GM23338 (cell line): ENCODE results near the gene RNF17. TPM values are rescaled to one million over a fixed set of nuclear protein-coding genes. Genes with fewer than 3 reads are reported as not detected.
A peak's percentile ranks its signal among the peaks of the same experiment; 100 is the strongest.

Experiments used
- ATAC-seq: fragments of 200-7000 bp; cut with Tn5 transposase; 3 replicates; pipeline ENCODE4 v1.9.1; 2020
- DNase-seq: peaks from one replicate; pipeline ENCODE4 v3.0.0-alpha.2; 2015; ENCODE audit warnings: low spot score
- H2AFZ ChIP-seq: fragments of 200-600 bp; sonication (generic); 2 replicates; pipeline ENCODE4 v1.8.0; 2016; ENCODE audit warnings: antibody characterized with exemption, mild to moderate bottlenecking, moderate library complexity
- H3F3A ChIP-seq: fragments of 200-600 bp; sonication (generic); replicated peaks from 2 replicates; pipeline ENCODE4 v1.8.0; 2017; ENCODE audit warnings: antibody characterized with exemption, mixed run types, low read depth
- H3K27ac ChIP-seq: fragments of 200-600 bp; sonication (generic); 2 replicates; pipeline ENCODE4 v1.6.1; 2016; ENCODE audit warnings: low read depth
- H3K27me3 ChIP-seq: fragments of 200-600 bp; sonication (generic); 2 replicates; pipeline ENCODE4 v1.8.0; 2016; ENCODE audit warnings: mild to moderate bottlenecking, mixed run types, moderate library complexity; ENCODE audit not compliant: insufficient read depth
- H3K36me3 ChIP-seq: fragments of 200-600 bp; sonication (generic); 2 replicates; pipeline ENCODE4 v1.8.0; 2016; ENCODE audit warnings: mild to moderate bottlenecking; ENCODE audit not compliant: insufficient read depth
- H3K4me1 ChIP-seq: fragments of 200-600 bp; sonication (generic); 2 replicates; pipeline ENCODE4 v1.8.0; 2016; ENCODE audit warnings: mild to moderate bottlenecking, moderate library complexity; ENCODE audit not compliant: insufficient read depth
- H3K4me2 ChIP-seq: fragments of 200-600 bp; sonication (generic); 2 replicates; pipeline ENCODE4 v1.7.1; 2017; ENCODE audit warnings: mixed run types
- H3K4me3 ChIP-seq: fragments of 200-600 bp; sonication (generic); 2 replicates; pipeline ENCODE4 v1.6.1; 2016; ENCODE audit warnings: mixed run types
- H3K79me2 ChIP-seq: fragments of 200-600 bp; sonication (generic); replicated peaks from 2 replicates; pipeline ENCODE4 v1.8.0; 2017; ENCODE audit warnings: mild to moderate bottlenecking; ENCODE audit not compliant: insufficient read depth
- H3K9me2 ChIP-seq: fragments of 200-600 bp; sonication (generic); 2 replicates; pipeline ENCODE4 v1.8.0; 2017; ENCODE audit not compliant: insufficient read depth
- H4K20me1 ChIP-seq: fragments of 200-600 bp; sonication (generic); replicated peaks from 2 replicates; pipeline ENCODE4 v1.8.0; 2017; ENCODE audit warnings: mild to moderate bottlenecking; ENCODE audit not compliant: insufficient read depth
- H3K27ac Mint-ChIP-seq: 2 replicates; pipeline ENCODE4 v1.8.0; 2020; ENCODE audit warnings: inconsistent platforms, mild to moderate bottlenecking, moderate library complexity, mixed read lengths
- H3K27me3 Mint-ChIP-seq: 3 replicates; pipeline ENCODE4 v1.8.0; 2022; ENCODE audit warnings: low read depth, mild to moderate bottlenecking, moderate library complexity, mixed read lengths, inconsistent platforms; ENCODE audit not compliant: insufficient read depth, poor library complexity
- H3K36me3 Mint-ChIP-seq: 3 replicates; pipeline ENCODE4 v1.8.0; 2021; ENCODE audit warnings: low read depth, mild to moderate bottlenecking, inconsistent platforms, moderate library complexity, mixed read lengths
- H3K4me1 Mint-ChIP-seq: 3 replicates; pipeline ENCODE4 v1.8.0; 2020; ENCODE audit warnings: mild to moderate bottlenecking, inconsistent platforms, mixed read lengths
- H3K4me3 Mint-ChIP-seq: 3 replicates; pipeline ENCODE4 v1.8.0; 2021; ENCODE audit warnings: moderate library complexity, mild to moderate bottlenecking, inconsistent platforms, mixed read lengths
- H3K9me3 Mint-ChIP-seq: 3 replicates; pipeline ENCODE4 v1.8.0; 2020; ENCODE audit warnings: moderate library complexity, mild to moderate bottlenecking, inconsistent platforms, mixed read lengths
- CREB1 ChIP-seq: fragments of 250-450 bp; sonication (Bioruptor Pico); IDR thresholded peaks from 2 replicates; pipeline ENCODE4 v1.5.0; 2020; ENCODE audit warnings: low read depth, mild to moderate bottlenecking, moderate library complexity
- ETS1 ChIP-seq: IDR thresholded peaks from 2 replicates; pipeline ENCODE4 v1.6.1; 2016; ENCODE audit warnings: antibody characterized with exemption
- EZH2 ChIP-seq: fragments of 200-600 bp; sonication (generic); IDR thresholded peaks from one replicate; pipeline ENCODE4 v1.8.0; 2017; ENCODE audit warnings: antibody characterized with exemption, mild to moderate bottlenecking, low read depth; ENCODE audit not compliant: unreplicated experiment
- EZH2phosphoT487 ChIP-seq: fragments of 200-600 bp; sonication (generic); IDR thresholded peaks from one replicate; pipeline ENCODE4 v1.8.1; 2018; ENCODE audit warnings: antibody characterized with exemption; ENCODE audit not compliant: unreplicated experiment
- JUNB ChIP-seq: IDR thresholded peaks from one replicate; pipeline ENCODE4 v1.6.1; 2016; ENCODE audit warnings: antibody characterized with exemption; ENCODE audit not compliant: unreplicated experiment
- NANOG ChIP-seq: IDR thresholded peaks from 2 replicates; pipeline ENCODE4 v1.6.1; 2016; ENCODE audit warnings: antibody characterized with exemption, borderline replicate concordance
- POLR2AphosphoS5 ChIP-seq: IDR thresholded peaks from 2 replicates; pipeline ENCODE4 v1.6.1; 2016; ENCODE audit warnings: antibody characterized with exemption, low read depth
- REST ChIP-seq: IDR thresholded peaks from one replicate; pipeline ENCODE4 v1.6.1; 2018; ENCODE audit warnings: antibody characterized with exemption; ENCODE audit not compliant: unreplicated experiment
- STAT1 ChIP-seq: IDR thresholded peaks from one replicate; pipeline ENCODE4 v1.6.1; 2016; ENCODE audit warnings: antibody characterized with exemption; ENCODE audit not compliant: unreplicated experiment
- ZNF114 ChIP-seq: fragments of 250-450 bp; sonication (Bioruptor Pico); IDR thresholded peaks from 2 replicates; pipeline ENCODE4 v1.5.0; 2020; ENCODE audit warnings: mild to moderate bottlenecking, moderate library complexity
- ZNF331 ChIP-seq: fragments of 250-450 bp; sonication (Bioruptor Pico); IDR thresholded peaks from 2 replicates; pipeline ENCODE4 v1.5.0; 2020; ENCODE audit warnings: low read depth, mild to moderate bottlenecking, moderate library complexity
- polyA plus RNA-seq: library from polyadenylated mRNA; unstranded; fragments of >200 nt; fragmentation: Nextera tagmentation; extraction: Ambion mirVana; gene quantifications from 2 replicates; pipeline ENCODE4 v1.2.1, GENCODE V29; 2016
- total RNA-seq: library from RNA; depleted of rRNA; stranded (reverse); fragments of >200 nt; shearing (Covaris generic); gene quantifications from 2 replicates; pipeline ENCODE4 v1.2.3, GENCODE V29; 2014
- TF ChIP-seq, protein P1 (sequence below), 2 experiments: fragments of 200-600 bp in 1 of 2; sonication (generic) in 1 of 2; conservative IDR thresholded peaks; 2 replicates each; pipeline versions ENCODE4 v1.5.1 to v1.6.1; 2016 to 2017; ENCODE audit warnings: antibody characterized with exemption in 2 of 2, low read depth in 2 of 2, mild to moderate bottlenecking in 2 of 2, moderate library complexity in 1 of 2

RNF17 gene
- total and polyA plus RNA-seq, 2 experiments from 2014 or later, result 0.16 TPM; not detected in 1

DNA sequence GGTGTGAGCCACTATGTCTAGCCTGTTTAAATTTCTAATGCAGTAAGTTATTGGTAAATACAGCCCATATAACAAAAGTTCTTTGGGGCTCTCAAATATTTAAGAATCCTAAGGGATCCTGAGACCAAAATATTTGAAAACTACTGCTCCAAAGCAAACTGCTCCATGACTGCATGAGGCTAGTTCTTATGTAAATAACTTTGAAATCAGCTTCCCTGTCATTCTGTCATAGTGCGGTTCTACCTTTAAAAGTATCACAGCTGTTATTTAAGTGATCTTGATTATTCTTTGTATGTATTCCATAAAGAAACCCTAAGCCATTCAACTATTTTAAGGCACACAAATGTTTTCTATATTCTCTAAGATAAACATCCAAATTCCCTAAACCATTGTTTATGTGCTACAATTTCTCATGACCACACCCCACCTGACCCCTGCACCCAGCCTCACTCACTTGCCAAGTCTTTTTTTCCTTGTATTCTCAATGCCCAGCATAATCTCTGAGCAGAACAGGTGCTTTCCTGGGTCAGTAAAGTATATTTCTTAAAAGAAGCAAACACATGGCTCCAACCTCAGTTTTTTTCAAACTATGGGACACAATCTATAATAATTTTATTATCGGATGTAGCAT is 146.6 kb downstream of the RNF17 start (continued):
- TF ChIP-seq ETS1, result no peak
- no peak for TF ChIP-seq NANOG

DNA sequence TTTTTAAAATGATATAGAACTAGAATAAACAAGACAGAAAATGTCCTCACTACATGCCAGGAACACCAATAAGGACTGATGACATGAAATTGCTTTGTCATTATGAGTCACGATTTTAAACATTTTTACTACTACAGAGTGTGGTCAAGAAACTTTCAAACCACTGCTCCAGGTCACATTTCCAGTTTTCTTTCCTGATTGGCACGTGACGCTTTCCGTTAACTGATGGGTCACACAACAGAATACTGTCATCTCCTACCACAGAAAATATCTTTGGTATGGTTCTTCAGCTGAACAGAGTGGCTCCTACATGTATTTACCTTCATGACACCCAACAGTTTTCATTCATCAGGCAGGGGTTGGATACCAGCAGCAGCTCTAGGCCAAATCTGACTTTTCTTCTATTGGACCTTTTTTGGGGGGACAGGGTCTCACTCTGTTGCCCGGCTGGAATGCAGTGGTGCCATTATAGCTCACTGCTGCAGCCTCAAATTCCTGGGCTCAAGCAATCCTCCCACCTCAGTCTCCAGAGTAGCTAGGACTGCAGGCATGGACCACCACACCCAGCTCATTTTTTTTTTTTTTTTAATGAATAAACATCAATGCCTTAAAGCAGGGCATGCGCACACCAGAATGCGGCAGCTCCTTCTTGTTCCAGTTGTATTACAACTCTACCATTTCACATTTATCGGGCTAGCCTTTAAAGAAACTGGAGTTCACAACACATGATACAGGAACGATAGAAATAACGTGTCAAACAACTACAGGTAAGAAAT is 147.4 kb downstream of the RNF17 start:
- Mint-ChIP-seq H3K4me3 (no peak overlapping the region), H3K36me3 (peaks cover 35% of the 10 kb centered on the region), H3K9me3 (no peaks in the 10 kb centered on the region), H3K27ac (peak overlapping the region; percentile 61; the same call in 1 of the 2 replicates), H3K27me3 (peaks cover 5% of the 10 kb centered on the region), H3K4me1 (peaks cover 17% of the 10 kb centered on the region)
- ATAC-seq (no peak), DNase-seq (no peak)
- Histone ChIP-seq H3K79me2 (peaks cover 44% of the 10 kb centered on the region), H3K27me3 (no peaks in the 10 kb centered on the region), H3K4me2 (no peak overlapping the region), H3K4me3 (no peak overlapping the region), H2AFZ (no peak overlapping the region), H3K9me2 (no peaks in the 10 kb centered on the region), H3K27ac (no peak overlapping the region), H4K20me1 (peaks cover 27% of the 10 kb centered on the region; the same call in 1 of the 2 replicates), H3F3A (no peaks in the 10 kb centered on the region), H3K4me1 (no peaks in the 10 kb centered on the region), H3K36me3 (peaks cover 39% of the 10 kb centered on the region; the same call in 1 of the 2 replicates)
- TF ChIP-seq, protein P1, sequence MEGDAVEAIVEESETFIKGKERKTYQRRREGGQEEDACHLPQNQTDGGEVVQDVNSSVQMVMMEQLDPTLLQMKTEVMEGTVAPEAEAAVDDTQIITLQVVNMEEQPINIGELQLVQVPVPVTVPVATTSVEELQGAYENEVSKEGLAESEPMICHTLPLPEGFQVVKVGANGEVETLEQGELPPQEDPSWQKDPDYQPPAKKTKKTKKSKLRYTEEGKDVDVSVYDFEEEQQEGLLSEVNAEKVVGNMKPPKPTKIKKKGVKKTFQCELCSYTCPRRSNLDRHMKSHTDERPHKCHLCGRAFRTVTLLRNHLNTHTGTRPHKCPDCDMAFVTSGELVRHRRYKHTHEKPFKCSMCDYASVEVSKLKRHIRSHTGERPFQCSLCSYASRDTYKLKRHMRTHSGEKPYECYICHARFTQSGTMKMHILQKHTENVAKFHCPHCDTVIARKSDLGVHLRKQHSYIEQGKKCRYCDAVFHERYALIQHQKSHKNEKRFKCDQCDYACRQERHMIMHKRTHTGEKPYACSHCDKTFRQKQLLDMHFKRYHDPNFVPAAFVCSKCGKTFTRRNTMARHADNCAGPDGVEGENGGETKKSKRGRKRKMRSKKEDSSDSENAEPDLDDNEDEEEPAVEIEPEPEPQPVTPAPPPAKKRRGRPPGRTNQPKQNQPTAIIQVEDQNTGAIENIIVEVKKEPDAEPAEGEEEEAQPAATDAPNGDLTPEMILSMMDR (conservative IDR thresholded peaks at IDR 0.05; ENCODE audit: low read depth in 2 of 2), result no peak
- no peak for TF ChIP-seq NANOG
- TF ChIP-seq ZNF331 (CRISPR knock-in tag), result no peak
- TF ChIP-seq JUNB, result no peak
- TF ChIP-seq ZNF114 (CRISPR knock-in tag), result no peak
- no peak for TF ChIP-seq POLR2AphosphoS5
- no peak for TF ChIP-seq REST
- TF ChIP-seq ETS1, result no peak
- no peak for TF ChIP-seq EZH2
- TF ChIP-seq EZH2phosphoT487, result no peak
- TF ChIP-seq STAT1, result no peak
- no peak for TF ChIP-seq CREB1
